ENCODE results near the gene EBF3. TPM values are rescaled to one million over a fixed set of nuclear protein-coding genes. Genes with fewer than 3 reads are reported as not detected.

Gene EBF3
- total RNA-seq, 3 donors from 2014 or later: not detected

- no peak for ATAC-seq
- Mint-ChIP-seq H3K9me3 (no peaks in the 10 kb centered on the region), H3K4me1 (ENCODE audit: low read depth) (no peaks in the 10 kb centered on the region), H3K36me3 (ENCODE audit: insufficient read depth) (no peaks in the 10 kb centered on the region), H3K4me3 (no peak overlapping the region), H3K27me3 (ENCODE audit: low read depth) (peaks cover 8% of the 10 kb centered on the region)
- DNase-seq: no peak
Observed at GRCh38 chr10:129847741-129848483, 116.2 kb downstream of the EBF3 start.

GRCh38 chr10:129846991-129847391, 117.1 kb downstream of the EBF3 start:
- DNase-seq: no peak
- no peak overlapping the region for H3K4me3 Mint-ChIP-seq
- H3K4me1 Mint-ChIP-seq (ENCODE audit: low read depth): no peaks in the 10 kb centered on the region
- peaks cover 6% of the 10 kb centered on the region for H3K27me3 Mint-ChIP-seq (ENCODE audit: low read depth)
- no peak for ATAC-seq
- no peaks in the 10 kb centered on the region for H3K36me3 Mint-ChIP-seq (ENCODE audit: insufficient read depth)
- no peaks in the 10 kb centered on the region for H3K9me3 Mint-ChIP-seq

- Mint-ChIP-seq H3K36me3 (ENCODE audit: insufficient read depth) (no peaks in the 10 kb centered on the region), H3K9me3 (no peaks in the 10 kb centered on the region), H3K27me3 (ENCODE audit: low read depth) (peaks cover 3% of the 10 kb centered on the region), H3K4me3 (no peak overlapping the region), H3K4me1 (ENCODE audit: low read depth) (no peaks in the 10 kb centered on the region)
- DNase-seq: no peak
- ATAC-seq: no peak
Observed at GRCh38 chr10:129845111-129845753, 118.8 kb downstream of the EBF3 start.

GRCh38 chr10:129844216-129844766, 119.8 kb downstream of the EBF3 start:
- H3K36me3 Mint-ChIP-seq (ENCODE audit: insufficient read depth): no peaks in the 10 kb centered on the region
- no peak overlapping the region for H3K4me3 Mint-ChIP-seq
- no peaks in the 10 kb centered on the region for H3K4me1 Mint-ChIP-seq (ENCODE audit: low read depth)
- ATAC-seq: no peak
- H3K27me3 Mint-ChIP-seq (ENCODE audit: low read depth): peaks cover 3% of the 10 kb centered on the region
- no peaks in the 10 kb centered on the region for H3K9me3 Mint-ChIP-seq
- no peak for DNase-seq

- DNase-seq: no peak
- H3K4me3 Mint-ChIP-seq: no peak overlapping the region
- no peaks in the 10 kb centered on the region for H3K9me3 Mint-ChIP-seq
- peaks cover 3% of the 10 kb centered on the region for H3K27me3 Mint-ChIP-seq (ENCODE audit: low read depth)
- H3K4me1 Mint-ChIP-seq (ENCODE audit: low read depth): no peaks in the 10 kb centered on the region
- ATAC-seq: no peak
- no peaks in the 10 kb centered on the region for H3K36me3 Mint-ChIP-seq (ENCODE audit: insufficient read depth)
Observed at GRCh38 chr10:129843702-129844101, 120.4 kb downstream of the EBF3 start.

GRCh38 chr10:129843131-129843541, 120.9 kb downstream of the EBF3 start:
- DNase-seq: no peak
- no peaks in the 10 kb centered on the region for H3K4me1 Mint-ChIP-seq (ENCODE audit: low read depth)
- no peaks in the 10 kb centered on the region for H3K9me3 Mint-ChIP-seq
- ATAC-seq: no peak
- H3K36me3 Mint-ChIP-seq (ENCODE audit: insufficient read depth): no peaks in the 10 kb centered on the region
- no peak overlapping the region for H3K4me3 Mint-ChIP-seq
- peaks cover 3% of the 10 kb centered on the region for H3K27me3 Mint-ChIP-seq (ENCODE audit: low read depth)

- no peak for ATAC-seq
- Mint-ChIP-seq H3K27me3 (ENCODE audit: low read depth) (peaks cover 3% of the 10 kb centered on the region), H3K4me3 (no peak overlapping the region), H3K36me3 (ENCODE audit: insufficient read depth) (no peaks in the 10 kb centered on the region), H3K9me3 (no peaks in the 10 kb centered on the region), H3K4me1 (ENCODE audit: low read depth) (no peaks in the 10 kb centered on the region)
- DNase-seq: no peak
Observed at GRCh38 chr10:129842031-129842430, 122.0 kb downstream of the EBF3 start.

- peaks cover 3% of the 10 kb centered on the region for H3K27me3 Mint-ChIP-seq (ENCODE audit: low read depth)
- ATAC-seq (no peak), DNase-seq (no peak)
- H3K4me1 Mint-ChIP-seq (ENCODE audit: low read depth): no peaks in the 10 kb centered on the region
- H3K4me3 Mint-ChIP-seq: no peak overlapping the region
- H3K9me3 Mint-ChIP-seq: no peaks in the 10 kb centered on the region
- no peaks in the 10 kb centered on the region for H3K36me3 Mint-ChIP-seq (ENCODE audit: insufficient read depth)
Observed at GRCh38 chr10:129841590-129841989, 122.5 kb downstream of the EBF3 start.

GRCh38 chr10:129841071-129841470, 123.0 kb downstream of the EBF3 start:
- no peaks in the 10 kb centered on the region for H3K27me3 Mint-ChIP-seq (ENCODE audit: low read depth)
- H3K9me3 Mint-ChIP-seq: no peaks in the 10 kb centered on the region
- DNase-seq: no peak
- H3K4me1 Mint-ChIP-seq (ENCODE audit: low read depth): no peaks in the 10 kb centered on the region
- ATAC-seq: no peak
- no peak overlapping the region for H3K4me3 Mint-ChIP-seq
- no peaks in the 10 kb centered on the region for H3K36me3 Mint-ChIP-seq (ENCODE audit: insufficient read depth)

GRCh38 chr10:129840196-129840590, 123.9 kb downstream of the EBF3 start:
- H3K9me3 Mint-ChIP-seq: no peaks in the 10 kb centered on the region
- H3K4me3 Mint-ChIP-seq: no peak overlapping the region
- no peaks in the 10 kb centered on the region for H3K36me3 Mint-ChIP-seq (ENCODE audit: insufficient read depth)
- H3K4me1 Mint-ChIP-seq (ENCODE audit: low read depth): no peaks in the 10 kb centered on the region
- no peak for DNase-seq
- no peak for ATAC-seq
- no peaks in the 10 kb centered on the region for H3K27me3 Mint-ChIP-seq (ENCODE audit: low read depth)

GRCh38 chr10:129839285-129840195, 124.5 kb downstream of the EBF3 start:
- ATAC-seq (no peak), DNase-seq (no peak)
- no peaks in the 10 kb centered on the region for H3K27me3 Mint-ChIP-seq (ENCODE audit: low read depth)
- no peaks in the 10 kb centered on the region for H3K36me3 Mint-ChIP-seq (ENCODE audit: insufficient read depth)
- no peaks in the 10 kb centered on the region for H3K9me3 Mint-ChIP-seq
- H3K4me1 Mint-ChIP-seq (ENCODE audit: low read depth): no peaks in the 10 kb centered on the region
- no peak overlapping the region for H3K4me3 Mint-ChIP-seq

- H3K27me3 Mint-ChIP-seq (ENCODE audit: low read depth): no peaks in the 10 kb centered on the region
- DNase-seq (no peak), ATAC-seq (no peak)
- no peaks in the 10 kb centered on the region for H3K36me3 Mint-ChIP-seq (ENCODE audit: insufficient read depth)
- H3K9me3 Mint-ChIP-seq: no peaks in the 10 kb centered on the region
- no peak overlapping the region for H3K4me3 Mint-ChIP-seq
- no peaks in the 10 kb centered on the region for H3K4me1 Mint-ChIP-seq (ENCODE audit: low read depth)
Observed at GRCh38 chr10:129838794-129839193, 125.3 kb downstream of the EBF3 start.

GRCh38 chr10:129837909-129838582, 126.0 kb downstream of the EBF3 start:
- no peaks in the 10 kb centered on the region for H3K9me3 Mint-ChIP-seq
- no peak for ATAC-seq
- DNase-seq: no peak
- no peak overlapping the region for H3K4me3 Mint-ChIP-seq
- no peaks in the 10 kb centered on the region for H3K36me3 Mint-ChIP-seq (ENCODE audit: insufficient read depth)
- H3K27me3 Mint-ChIP-seq (ENCODE audit: low read depth): no peaks in the 10 kb centered on the region
- H3K4me1 Mint-ChIP-seq (ENCODE audit: low read depth): no peaks in the 10 kb centered on the region

GRCh38 chr10:129836253-129836652, 127.8 kb downstream of the EBF3 start:
- H3K36me3 Mint-ChIP-seq (ENCODE audit: insufficient read depth): no peaks in the 10 kb centered on the region
- H3K4me3 Mint-ChIP-seq: no peak overlapping the region
- no peak for ATAC-seq

More at GRCh38 chr10:129836253-129836652, 127.8 kb downstream of the EBF3 start:
- Mint-ChIP-seq H3K27me3 (ENCODE audit: low read depth) (no peaks in the 10 kb centered on the region), H3K4me1 (ENCODE audit: low read depth) (no peaks in the 10 kb centered on the region), H3K9me3 (no peaks in the 10 kb centered on the region)
- DNase-seq: no peak
